ENCODE data around the gene MAP3K5.
A peak's percentile ranks its signal among the peaks of the same experiment; 100 is the strongest.

The MAP3K5 gene

DNA sequence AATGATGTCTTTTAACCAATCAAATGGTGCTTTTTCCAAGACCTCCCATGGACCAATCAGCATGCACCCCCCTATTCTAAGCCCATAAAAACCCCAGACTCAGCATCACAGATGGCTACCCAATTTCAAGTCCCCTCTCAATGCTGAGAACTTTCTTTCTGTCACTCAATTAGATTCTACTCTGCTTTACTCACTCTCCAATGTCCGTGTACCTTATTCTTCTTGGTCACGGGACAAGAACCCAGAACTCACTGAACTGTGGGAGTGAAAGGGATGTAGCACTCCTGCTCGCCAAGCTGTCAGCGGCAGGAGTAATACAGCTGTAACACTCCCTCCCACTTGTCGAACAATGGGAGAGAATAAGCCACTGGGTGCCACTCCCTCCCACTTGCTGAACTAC, 221.2 kb downstream of the MAP3K5 start:
- DNase-seq (ENCODE audit: low spot score): no peak

DNA sequence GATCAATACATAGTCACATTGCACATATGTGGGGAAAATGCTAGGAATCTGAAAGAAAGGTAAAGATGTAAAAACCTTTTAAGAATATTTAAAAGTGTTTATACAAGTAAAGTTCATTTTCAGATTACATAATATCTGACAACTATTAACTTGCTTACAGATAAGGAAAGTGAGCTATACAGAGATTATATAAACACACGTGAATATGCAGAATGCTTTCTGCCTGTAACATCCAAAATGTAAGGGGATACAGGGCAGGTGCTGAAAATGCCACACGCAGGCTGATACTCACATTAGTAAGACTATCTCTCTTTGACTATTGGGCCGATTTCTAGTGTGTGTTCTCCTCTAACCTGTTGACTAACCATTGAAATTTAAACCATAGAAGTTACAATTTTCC, 224.1 kb downstream of the MAP3K5 start:
- DNase-seq (ENCODE audit: low spot score): no peak

DNA sequence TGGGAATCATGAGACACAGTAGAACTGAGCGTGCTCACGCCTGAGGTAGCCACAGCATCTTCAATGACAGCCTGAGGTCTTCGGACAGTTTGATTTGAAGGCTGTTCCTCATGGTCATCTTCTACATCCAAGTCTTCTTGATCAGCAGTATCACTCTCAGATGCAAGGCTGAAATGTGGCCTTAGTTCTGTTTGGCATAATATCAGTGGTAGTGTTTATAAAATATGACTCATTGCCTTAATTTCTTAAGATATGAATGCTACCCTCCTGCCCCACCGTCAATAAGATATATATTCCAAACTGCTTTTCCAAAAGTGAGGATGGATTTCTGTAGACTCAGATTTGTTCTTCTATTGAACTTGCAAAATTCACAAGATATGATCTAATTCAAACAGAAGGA, 224.6 kb downstream of the MAP3K5 start:
- DNase-seq (ENCODE audit: low spot score): no peak

DNA sequence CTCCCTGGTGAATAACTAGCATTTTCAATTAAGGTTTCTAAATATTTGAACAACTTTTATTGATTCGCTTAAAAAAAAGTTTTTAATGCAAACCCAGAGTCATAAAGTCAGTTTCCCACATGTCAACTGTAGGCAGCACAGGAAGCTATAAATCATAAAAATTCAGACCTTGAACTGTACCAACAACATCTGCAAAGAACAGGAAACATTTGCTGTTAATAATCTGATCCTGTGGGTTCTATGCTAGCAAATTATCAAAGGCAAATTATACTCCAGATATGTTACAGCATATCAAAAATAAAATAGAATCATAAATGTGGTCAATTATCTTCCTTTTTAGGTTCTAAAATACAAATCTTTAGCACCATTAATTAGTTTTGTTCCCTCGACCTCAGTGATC, 225.4 kb downstream of the MAP3K5 start:
- no peak for DNase-seq (ENCODE audit: low spot score)

DNA sequence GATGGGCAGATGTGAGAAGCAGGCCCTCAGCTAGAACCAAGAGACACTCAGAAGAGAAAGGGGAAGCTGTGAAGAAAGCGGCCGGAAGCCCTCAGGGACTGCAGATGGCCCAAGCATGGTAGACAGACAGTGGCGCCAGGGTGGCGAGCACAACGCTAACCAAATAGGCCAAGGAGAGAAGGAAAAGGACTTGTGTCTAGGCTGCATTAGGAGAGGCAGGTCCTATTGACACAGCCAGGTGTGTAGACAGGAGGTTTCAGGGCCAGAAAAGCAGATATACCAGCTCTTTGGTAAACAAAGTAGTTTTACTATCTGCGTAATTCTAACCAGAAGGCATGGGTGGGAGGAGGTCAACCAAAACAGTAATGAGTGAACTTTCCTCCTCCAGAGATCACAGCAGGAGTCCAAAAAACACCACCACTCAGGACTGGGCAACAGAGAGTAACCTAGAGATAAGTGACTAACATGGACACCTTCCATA, 226.2 kb downstream of the MAP3K5 start:
- DNase-seq (ENCODE audit: low spot score): no peak

DNA sequence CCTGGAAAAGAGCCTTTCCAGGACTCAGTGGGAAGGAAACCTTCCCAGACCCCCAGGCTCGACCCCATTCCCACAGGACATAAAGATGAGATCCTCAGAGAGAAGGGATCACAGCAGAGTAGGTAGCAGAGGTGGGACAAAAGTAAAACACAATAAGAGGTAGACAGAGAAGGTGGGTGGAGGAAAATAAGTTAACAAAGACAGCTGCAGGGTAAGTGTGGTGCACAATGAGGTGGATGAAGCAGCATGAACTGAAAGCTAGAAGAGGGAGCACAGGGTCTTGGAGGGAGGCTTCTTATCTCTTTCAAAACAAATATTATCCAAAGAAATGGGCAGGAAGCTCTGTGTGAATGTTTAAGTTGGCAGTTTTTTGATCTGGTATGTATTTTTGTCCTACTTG, 228.1 kb downstream of the MAP3K5 start:
- DNase-seq (ENCODE audit: low spot score): no peak

DNA sequence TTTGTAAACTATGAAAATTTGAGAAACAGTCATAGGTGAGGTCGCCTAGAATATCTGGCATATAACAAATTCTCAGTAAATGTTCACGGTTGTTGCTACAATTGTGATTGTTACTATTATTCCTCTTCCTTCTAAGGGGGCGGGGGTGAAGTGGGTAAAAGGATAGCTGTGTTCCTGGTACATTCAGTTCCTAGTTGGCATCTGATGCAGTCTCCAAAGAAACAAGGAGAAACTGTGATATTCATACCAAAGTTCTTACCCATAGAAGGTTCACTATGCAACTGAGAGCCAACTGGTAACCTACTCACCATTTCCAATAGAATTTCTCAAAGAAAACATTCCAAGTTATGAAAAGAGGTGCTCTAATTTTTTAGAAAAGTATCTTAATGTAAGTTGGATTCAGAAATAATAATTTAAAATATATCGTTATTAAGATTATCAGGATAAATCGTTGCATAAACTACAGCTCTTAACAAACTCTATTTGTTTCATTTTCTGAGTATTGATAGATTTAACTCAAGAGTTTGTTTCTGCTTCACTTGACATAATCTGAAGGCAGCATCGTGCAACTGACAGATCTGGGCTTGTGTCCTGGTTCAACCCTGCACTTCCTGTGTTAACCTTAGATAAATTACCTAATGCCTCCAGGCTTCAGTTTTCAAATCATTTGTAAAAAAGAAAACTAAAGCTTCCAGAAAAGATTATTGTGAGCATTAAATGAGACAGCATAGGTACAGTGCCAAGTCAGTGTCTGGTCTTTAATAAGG, 228.7 kb downstream of the MAP3K5 start:
- no peak for DNase-seq (ENCODE audit: low spot score)

DNA sequence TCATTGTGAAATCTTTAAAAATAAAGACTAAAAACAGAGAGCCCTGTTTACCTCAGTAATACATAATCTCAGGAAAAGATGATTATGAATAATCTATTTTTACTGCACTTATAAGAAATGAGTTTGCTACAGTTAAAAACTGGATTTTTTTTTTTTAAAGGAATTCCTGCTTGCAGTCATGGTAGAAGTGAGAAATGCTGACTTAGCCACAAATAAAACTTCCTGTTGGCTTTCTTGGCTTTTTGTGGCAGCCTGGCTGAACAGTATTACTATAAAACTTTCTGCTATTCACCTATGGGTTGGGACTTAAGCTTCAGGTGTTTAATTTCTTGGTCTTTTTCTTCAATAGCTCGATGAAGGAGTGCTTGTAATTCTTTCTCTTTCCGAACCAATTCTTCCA, 230.1 kb downstream of the MAP3K5 start:
- DNase-seq (ENCODE audit: low spot score): no peak

DNA sequence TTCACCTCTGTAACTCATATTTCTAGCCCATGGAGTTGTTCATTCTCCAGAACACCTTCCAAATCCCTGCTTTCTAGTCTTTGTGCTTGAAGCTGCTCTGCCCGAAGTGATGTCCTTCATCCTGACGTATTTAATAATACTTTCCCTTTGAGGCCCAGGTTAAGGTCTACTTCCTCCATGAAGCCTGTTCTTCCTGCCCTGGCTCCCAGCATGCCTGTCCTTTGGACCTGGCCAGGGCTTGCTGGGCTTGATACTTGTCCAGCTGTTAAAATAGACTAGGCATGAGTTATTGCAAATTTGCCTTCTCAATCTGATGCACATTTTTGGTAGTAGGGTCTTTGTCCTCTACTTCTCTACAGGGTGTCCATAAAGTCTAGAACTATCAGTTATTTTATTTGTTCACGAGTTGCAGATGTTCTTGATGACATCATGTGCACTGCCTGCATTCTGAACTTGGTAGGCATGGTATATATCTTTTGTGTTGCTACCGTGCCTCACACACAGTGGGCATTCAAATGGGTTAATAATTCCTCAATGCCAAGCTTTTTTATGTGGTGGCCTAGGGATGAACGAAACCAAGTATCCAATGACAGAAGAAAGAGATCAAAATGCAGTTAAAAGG, 239.0 kb downstream of the MAP3K5 start:
- DNase-seq (ENCODE audit: low spot score): no peak

DNA sequence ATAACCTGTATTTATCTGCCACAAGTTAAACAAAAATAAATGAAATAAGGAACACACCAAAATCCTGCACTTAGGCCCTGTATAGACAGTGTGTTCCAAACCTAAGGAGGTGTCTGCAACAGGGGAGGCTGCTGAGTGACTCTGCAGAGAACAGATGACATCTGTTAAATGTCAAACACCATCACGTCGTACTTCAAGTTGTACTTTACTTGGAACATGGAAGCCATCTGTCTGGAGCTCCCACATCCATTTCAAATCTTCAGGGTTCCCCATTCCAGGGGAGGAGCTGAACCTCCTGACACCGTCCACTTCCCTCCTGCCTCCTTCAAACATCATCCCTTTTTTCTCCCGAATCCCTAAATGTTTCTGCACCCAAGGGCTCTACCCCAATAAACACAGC, 240.2 kb downstream of the MAP3K5 start:
- no peak for DNase-seq (ENCODE audit: low spot score)

DNA sequence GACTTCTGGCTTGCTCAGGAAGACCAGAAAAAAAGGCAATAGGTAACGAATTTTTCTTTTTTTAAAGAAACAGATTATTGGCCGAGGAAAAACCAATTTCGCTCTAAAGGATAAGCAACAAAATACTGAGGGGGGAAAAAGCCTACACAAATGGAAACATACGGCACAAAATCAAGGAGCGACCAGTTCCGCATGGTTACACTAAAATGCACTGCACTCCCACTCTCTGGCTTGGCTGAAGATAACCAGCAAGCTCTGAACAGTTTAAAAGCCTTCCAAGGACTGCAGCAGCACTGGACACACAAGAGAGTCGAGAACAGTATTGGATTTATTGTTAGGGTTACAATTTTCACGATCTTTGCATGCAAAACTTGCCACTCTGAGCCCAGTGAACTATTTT, 241.2 kb downstream of the MAP3K5 start:
- DNase-seq (ENCODE audit: low spot score): no peak

DNA sequence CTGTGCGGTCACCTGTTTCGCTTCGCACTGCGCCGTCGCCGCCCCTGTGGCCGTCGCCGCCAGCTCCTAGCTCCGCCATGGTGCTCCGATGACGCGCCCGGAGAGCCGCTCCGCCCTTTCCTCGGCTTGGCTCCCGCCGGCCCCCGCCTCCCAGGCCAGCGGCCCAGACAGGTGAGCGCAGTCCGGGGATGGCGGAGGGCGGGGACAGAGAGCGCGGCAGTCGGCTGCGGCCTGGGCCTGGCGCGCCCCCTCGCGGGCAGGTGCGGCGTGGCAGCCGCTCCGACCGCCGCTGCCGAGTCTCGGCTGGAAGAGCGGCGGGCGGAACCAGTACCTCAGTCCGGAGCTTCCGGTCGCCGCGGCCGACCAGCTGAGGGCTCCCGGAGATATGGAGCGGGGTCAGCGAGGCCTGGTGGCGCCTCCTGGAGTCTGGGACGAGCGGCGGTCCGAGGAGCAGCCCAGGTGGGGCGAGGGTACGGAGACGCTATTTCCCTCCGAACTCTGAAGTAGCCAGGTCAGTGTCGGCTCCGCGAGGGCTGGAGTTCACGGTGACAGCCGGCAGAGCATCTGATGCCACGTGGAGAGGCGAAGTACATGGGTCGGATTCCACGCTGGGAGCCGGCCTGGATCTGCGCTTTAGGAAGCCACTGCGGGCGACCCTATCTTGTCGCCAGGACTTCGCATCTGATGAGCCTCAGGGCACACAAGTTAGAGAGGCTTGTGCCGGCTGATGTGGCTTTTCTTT, 241.8 kb downstream of the MAP3K5 start, which contains the start of gene MAP7:
Gene MAP7 (minus strand): TSS at position 93 of the 742 bp plus-strand sequence. CDS start 14 bp downstream, at position 79.
- no peak for DNase-seq (ENCODE audit: low spot score)

DNA sequence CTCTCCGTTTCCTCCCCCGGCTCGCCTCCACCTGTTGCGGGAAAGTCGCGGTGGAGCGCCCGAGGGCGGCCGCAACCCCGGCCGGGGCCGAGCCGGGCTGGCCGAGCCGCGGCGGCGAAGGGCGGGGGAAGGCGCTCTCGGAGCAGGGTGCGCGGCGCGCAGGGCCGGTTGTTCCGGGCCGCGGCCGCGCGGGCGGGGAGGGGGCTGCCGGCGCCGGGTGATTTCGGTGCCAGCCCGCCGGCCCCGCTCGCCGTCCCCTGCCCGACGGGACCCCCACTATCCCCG, 242.3 kb downstream of the MAP3K5 start:
- no peak for DNase-seq (ENCODE audit: low spot score)

DNA sequence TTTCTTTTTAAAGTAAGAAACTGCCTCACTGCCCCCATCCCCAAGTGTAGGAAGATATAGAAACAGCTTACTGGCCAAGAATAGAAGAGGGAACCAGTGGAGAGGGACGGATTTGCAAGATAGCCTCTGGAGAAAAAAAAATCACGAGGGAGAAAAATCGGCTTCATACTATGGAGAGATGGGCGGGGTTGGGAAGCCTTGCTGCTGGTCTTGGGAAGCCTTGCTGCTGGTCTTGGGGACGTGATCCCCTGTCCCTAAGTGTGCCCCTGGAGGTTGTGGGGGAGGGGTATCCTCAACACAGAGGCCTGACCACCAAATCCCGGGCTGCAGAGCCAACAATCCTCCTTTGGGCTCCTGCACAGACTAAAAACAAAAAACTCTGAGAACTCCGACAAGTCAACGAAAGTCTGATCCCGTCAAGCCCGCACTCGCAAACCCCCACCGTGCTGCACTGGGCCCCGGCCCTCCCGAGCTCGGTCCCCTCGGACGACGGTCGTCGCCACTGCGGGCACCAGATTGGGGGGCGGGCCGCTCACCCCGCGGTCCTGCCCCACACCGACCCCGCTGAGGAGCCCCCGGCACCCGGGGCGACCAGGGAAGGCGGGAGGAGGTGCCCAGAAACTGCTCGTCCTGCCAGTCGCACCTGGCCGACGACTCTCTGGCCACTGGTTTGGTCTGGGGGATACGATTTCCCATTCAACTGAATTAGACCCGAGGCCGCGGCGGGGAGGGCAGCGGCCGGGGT, 242.8 kb downstream of the MAP3K5 start:
- no peak for DNase-seq (ENCODE audit: low spot score)

DNA sequence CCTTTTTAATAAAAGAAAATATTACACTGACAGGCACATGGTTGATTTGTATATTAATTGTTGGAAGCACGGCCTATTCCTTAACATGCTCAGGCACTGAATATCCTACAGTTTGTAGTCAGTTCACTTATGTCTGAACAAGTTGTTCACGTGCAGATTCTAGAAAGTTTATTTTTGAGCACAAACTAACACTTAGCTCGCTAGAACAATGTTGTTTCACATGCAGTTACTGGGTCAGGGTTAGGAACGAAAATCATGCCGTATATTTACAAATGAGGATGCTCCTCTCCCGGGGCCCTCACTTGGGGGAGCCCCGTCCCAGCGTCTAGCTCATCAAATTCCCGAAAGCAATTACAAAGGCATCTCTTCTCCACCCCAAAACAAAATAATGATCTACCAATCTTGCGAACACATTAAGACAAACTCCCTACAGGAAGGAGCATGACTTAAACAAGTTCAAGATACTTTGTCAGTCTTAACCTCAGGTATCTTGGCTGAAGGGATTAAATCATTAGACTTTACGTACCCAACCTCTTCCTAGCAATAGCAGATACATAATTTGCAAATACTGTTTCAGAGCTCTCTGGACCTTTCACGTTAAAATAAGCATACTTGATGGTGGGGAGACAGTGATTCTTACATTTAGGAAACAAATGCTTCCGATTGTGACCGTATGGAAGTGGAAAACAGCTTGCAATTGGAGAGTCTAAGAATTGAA, 243.5 kb downstream of the MAP3K5 start:
- DNase-seq (ENCODE audit: low spot score): no peak

DNA sequence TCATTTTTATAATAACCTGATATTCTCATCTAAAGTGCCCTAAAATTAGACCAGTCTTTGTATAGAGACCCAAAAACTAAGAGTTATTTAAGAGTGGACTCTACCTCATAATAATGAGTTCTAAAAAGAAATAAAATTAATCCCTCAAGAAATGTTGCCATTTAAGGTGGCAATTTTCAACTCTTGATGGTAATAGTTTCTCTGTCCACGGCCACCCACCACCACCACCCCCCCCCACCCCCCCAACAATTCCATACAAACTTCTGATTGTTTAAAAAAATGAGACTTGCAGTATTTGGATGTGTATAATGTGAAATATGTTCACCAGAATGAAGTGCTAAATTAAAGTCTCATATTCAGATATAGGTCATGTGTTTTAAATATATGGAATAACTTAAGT, 244.4 kb downstream of the MAP3K5 start:
- DNase-seq (ENCODE audit: low spot score): no peak

DNA sequence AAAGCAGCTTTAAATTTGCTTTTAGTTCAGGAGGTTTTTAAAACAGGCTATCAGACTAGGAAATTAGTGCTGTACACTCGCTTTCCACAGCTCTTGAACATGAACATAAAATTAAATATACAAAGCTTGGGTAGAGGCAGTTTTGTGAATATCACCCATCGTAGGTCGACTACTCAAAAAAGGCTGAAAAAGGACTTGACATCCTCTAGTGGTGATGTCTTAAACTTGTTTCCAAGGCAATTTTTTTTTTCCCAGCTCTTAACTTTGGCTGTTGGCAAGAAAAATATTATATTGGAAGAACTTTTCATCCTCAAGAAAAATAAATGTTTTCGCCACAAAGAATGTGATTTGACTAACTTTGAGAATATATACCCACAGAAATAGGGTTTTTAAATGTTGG, 244.9 kb downstream of the MAP3K5 start:
- peak; percentile 72 for DNase-seq (ENCODE audit: low spot score)

DNA sequence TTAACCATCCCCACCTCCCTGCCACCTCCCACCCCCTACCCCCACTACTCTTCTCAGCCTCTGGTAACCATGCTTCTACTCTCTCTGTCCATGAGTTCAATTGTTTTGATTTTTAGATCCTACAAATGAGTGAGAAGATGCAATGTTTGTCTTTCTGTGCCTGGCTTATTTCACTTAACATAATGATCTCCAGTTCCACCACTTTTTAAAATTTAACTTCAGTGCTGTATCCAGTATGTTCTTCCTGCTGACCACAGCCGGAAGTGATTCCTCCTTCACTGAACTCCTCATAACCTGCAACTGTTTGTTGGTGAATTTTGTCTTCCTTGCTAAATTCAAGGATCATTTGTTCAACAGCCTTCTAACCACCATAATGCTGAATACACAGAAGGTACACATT, 245.9 kb downstream of the MAP3K5 start:
- no peak for DNase-seq (ENCODE audit: low spot score)

DNA sequence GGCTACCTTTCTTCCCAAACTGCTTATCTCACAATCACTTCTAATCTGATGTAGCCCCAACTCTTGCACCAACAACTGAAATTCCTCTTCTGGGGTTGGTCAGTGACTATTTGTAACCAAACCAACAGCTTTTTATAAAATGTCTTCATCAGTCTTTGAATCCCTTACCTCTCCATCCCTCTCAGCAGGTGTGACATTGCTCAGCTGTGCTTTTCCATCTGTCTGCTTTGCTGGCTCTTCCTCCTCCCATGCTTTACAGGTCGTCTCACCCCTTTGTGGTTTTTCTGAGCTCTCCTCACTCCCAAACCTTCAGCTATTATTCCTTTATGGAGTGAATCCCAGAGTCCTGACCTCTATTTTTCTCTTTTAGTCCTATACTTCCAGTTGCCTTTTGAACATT, 248.0 kb downstream of the MAP3K5 start:
- no peak for DNase-seq (ENCODE audit: low spot score)

DNA sequence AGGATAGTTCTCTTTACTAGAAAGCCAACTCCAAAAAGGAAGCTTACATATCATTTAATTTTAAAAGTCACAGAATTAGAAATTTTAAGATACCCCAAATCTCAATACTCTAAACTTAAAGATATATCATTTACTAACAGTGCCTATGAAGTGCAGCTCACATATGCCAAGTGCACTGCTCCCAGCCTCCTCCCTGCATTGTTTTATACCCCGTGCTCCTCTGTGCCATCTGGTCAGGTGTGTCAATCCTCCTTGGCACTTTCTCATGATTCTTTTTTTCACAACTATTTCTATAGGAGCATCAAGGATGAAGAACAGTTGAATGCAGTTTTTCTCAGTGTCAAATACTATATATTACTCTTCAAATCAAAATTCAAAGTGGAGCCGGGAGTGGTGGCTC, 250.9 kb downstream of the MAP3K5 start:
- DNase-seq (ENCODE audit: low spot score): no peak

DNA sequence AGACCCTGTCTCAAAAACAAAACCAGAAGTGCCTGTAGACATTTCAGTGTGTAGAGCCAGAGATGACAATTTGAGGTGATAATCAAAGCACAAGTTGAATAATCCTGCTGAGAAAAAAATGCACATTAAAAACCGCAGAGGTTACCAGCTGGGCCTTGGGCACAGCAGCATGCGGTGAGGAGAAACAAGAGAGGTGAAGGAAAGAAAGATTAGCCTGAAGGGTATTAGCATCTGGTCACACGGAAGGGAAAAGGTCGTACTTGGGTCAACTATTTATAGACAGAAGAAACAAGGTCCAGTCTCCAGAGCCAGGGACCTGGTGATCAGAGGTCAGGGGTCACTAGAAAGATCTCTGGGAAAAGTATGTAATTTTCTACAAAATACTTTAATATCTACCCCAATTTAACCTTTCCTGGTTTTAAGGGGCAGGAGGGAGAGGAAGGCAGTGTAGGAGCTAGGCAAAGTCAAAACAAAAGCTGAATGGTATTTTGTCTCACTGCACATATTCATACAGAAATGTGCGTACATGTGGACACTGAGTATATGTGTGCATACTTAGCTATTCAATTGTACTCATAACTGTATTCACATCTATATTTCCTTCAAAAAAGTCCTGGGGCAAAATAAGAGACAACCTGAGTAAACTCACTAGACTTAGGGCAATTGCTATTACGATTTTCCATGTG, 252.2 kb downstream of the MAP3K5 start:
- DNase-seq (ENCODE audit: low spot score): no peak
